ENCODE results near the gene PLAAT5. TPM values are rescaled to one million over a fixed set of nuclear protein-coding genes. Genes with fewer than 3 reads are reported as not detected.

Gene PLAAT5
- total RNA-seq, 1 donor from 2014 or later, result 2.2 TPM

- no peak for ATAC-seq
- TF ChIP-seq, protein P1, sequence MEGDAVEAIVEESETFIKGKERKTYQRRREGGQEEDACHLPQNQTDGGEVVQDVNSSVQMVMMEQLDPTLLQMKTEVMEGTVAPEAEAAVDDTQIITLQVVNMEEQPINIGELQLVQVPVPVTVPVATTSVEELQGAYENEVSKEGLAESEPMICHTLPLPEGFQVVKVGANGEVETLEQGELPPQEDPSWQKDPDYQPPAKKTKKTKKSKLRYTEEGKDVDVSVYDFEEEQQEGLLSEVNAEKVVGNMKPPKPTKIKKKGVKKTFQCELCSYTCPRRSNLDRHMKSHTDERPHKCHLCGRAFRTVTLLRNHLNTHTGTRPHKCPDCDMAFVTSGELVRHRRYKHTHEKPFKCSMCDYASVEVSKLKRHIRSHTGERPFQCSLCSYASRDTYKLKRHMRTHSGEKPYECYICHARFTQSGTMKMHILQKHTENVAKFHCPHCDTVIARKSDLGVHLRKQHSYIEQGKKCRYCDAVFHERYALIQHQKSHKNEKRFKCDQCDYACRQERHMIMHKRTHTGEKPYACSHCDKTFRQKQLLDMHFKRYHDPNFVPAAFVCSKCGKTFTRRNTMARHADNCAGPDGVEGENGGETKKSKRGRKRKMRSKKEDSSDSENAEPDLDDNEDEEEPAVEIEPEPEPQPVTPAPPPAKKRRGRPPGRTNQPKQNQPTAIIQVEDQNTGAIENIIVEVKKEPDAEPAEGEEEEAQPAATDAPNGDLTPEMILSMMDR (IDR thresholded peaks at IDR 0.05), result no peak
- Histone ChIP-seq H3K4me1 (peaks cover 21% of the 10 kb centered on the region), H3K36me3 (no peaks in the 10 kb centered on the region), H3K9me3 (peaks cover 5% of the 10 kb centered on the region), H3K4me3 (no peak overlapping the region), H3K27ac (no peak overlapping the region), H3K27me3 (ENCODE audit: low read depth) (no peaks in the 10 kb centered on the region)
- intact Hi-C loops (cut with DNase I), result no loop called here
- no peak for DNase-seq
Observed at GRCh38 chr11:63494975-63495374, 4.0 kb upstream of the PLAAT5 start.

- intact Hi-C loops (cut with DNase I), result no loop called here
- no peaks in the 10 kb centered on the region for H3K36me3 ChIP-seq
- H3K9me3 ChIP-seq, result no peaks in the 10 kb centered on the region
- H3K4me3 ChIP-seq, result no peak overlapping the region
- DNase-seq (no peak), ATAC-seq (no peak)
- TF ChIP-seq, protein P1 (IDR thresholded peaks at IDR 0.05), result no peak
- no peaks in the 10 kb centered on the region for H3K27me3 ChIP-seq (ENCODE audit: low read depth)
- no peak overlapping the region for H3K27ac ChIP-seq
- H3K4me1 ChIP-seq, result peaks cover 30% of the 10 kb centered on the region
Observed at GRCh38 chr11:63493127-63493526, 2.2 kb upstream of the PLAAT5 start.

- ATAC-seq, result no peak
- Histone ChIP-seq H3K27me3 (ENCODE audit: low read depth) (no peaks in the 10 kb centered on the region), H3K27ac (no peak overlapping the region), H3K36me3 (no peaks in the 10 kb centered on the region), H3K9me3 (no peaks in the 10 kb centered on the region), H3K4me1 (peaks cover 30% of the 10 kb centered on the region), H3K4me3 (no peak overlapping the region)
- intact Hi-C loops (cut with DNase I), result no loop called here
- no peak for DNase-seq
- TF ChIP-seq, protein P1 (IDR thresholded peaks at IDR 0.05), result no peak
Observed at GRCh38 chr11:63492441-63492840, 1.5 kb upstream of the PLAAT5 start.

DNA sequence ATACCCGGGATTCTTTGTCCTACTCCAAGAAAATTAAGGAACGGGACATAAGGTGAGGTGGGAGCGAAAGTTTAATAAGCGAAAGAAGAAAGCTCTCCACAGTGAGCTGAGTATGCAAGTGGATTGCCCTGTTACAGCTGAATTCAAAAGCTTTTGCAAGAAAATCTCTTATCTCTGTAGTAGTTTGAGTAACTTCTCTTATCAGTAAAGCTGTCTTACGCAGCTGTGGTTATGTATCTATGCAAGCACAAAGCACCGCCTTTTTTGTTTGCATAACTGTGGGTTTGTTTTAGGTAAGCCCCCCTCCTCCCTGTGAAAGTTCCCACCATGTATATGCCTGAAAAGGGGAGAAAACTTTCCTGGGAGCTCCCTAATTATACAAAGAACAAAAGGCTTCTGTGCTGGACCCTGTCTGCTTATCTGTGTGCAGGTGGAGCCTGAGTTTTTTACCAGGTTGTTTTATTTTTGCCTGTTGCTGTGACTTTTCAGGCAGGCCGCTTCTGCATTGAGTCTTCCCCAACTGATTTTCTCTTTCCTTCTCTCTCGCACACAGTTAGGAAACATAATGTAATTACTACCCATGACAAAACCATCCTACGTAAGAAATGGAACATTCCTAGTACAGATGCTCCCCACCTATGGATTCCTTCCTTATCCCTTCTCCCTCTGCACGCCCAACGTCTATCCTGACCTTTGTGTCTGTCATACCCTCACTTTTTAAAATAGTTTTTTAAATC lies 837 bp upstream of the PLAAT5 start:
- DNase-seq (no peak), ATAC-seq (peak; percentile 60 to 86)
- no peaks in the 10 kb centered on the region for H3K27me3 ChIP-seq (ENCODE audit: low read depth)
- H3K36me3 ChIP-seq, result no peaks in the 10 kb centered on the region
- TF ChIP-seq, protein P1 (IDR thresholded peaks at IDR 0.05), result no peak
- H3K9me3 ChIP-seq, result no peaks in the 10 kb centered on the region
- H3K27ac ChIP-seq, result peak overlapping the region; percentile 59
- intact Hi-C loops (cut with DNase I), result no loop called here
- peaks cover 30% of the 10 kb centered on the region for H3K4me1 ChIP-seq
- H3K4me3 ChIP-seq, result peak overlapping the region; percentile 56

DNA sequence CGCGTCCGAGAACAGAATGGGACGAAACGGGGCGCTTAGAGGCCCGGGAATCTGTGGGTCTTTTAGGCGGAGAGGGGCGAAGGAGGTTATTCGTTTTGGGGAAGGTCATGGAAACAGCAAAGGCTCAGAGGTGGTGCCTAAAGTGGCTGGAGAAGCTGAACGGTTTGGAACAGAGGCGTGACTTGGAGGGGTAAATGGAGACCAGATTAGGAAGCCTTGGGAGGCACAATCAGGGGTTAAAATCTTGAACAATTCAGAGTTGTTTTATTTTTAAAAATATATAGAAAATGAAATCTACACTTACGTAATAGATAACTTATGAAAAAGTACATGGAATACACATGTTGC lies 247 bp upstream of the PLAAT5 start:
- TF ChIP-seq, protein P1 (IDR thresholded peaks at IDR 0.05), result no peak
- no peaks in the 10 kb centered on the region for H3K27me3 ChIP-seq (ENCODE audit: low read depth)
- DNase-seq (no peak), ATAC-seq (peak in 1 of 2 donors; percentile 13)
- intact Hi-C loops (cut with DNase I), result no loop called here
- no peaks in the 10 kb centered on the region for H3K36me3 ChIP-seq
- H3K4me3 ChIP-seq, result peak overlapping the region; percentile 56
- H3K27ac ChIP-seq, result peak overlapping the region; percentile 59
- peaks cover 30% of the 10 kb centered on the region for H3K4me1 ChIP-seq
- H3K9me3 ChIP-seq, result no peaks in the 10 kb centered on the region
